CD14-positive monocyte (primary cell): ENCODE results near the gene CABP2. TPM values are rescaled to one million over a fixed set of nuclear protein-coding genes. Genes with fewer than 3 reads are reported as not detected.
"Not testable (repeated sequence)": the region's sequence is repeated elsewhere in the genome, so short reads cannot be mapped to it uniquely, and the experiment has no call there.

Experiments used
- DNase-seq, 3 donors: peaks; one replicate each; pipeline ENCODE4 v3.0.0-alpha.2; 2011 to 2022
- H2AFZ ChIP-seq: 2 replicates; pipeline ENCODE4 v1.6.0; 2012; ENCODE audit warnings: mild to moderate bottlenecking, low read depth, low read length, inconsistent platforms; ENCODE audit not compliant: insufficient read depth, poor library complexity, severe bottlenecking
- H3K27ac ChIP-seq, 2 donors: 1 replicate in 1 of 2; 2 replicates in 1 of 2; pipeline ENCODE4 v1.5.1; 2012 to 2013; ENCODE audit warnings: low read length in 2 of 2, control low read depth in 1 of 2, inconsistent platforms in 1 of 2, low read depth in 1 of 2, mild to moderate bottlenecking in 1 of 2
- H3K27me3 ChIP-seq, 2 donors: one replicate each; pipeline versions ENCODE4 v1.6.0 to v1.6.1; 2011 to 2013; ENCODE audit warnings: low read length in 2 of 2; ENCODE audit not compliant: control insufficient read depth in 2 of 2, insufficient read depth in 2 of 2
- H3K36me3 ChIP-seq, 2 donors: replicated peaks in 1 of 2; 1 replicate in 1 of 2; 2 replicates in 1 of 2; pipeline versions ENCODE4 v1.5.1 to v1.6.1; 2012 to 2013; ENCODE audit warnings: low read length in 2 of 2, control low read depth in 1 of 2, inconsistent platforms in 1 of 2, mild to moderate bottlenecking in 1 of 2; ENCODE audit not compliant: insufficient read depth in 2 of 2, control insufficient read depth in 1 of 2
- H3K4me1 ChIP-seq, 2 donors: 1 replicate in 1 of 2; 2 replicates in 1 of 2; pipeline versions ENCODE4 v1.5.1 to v1.6.1; 2012 to 2013; ENCODE audit warnings: low read length in 2 of 2, control low read depth in 1 of 2, inconsistent platforms in 1 of 2, mild to moderate bottlenecking in 1 of 2, moderate library complexity in 1 of 2; ENCODE audit not compliant: insufficient read depth in 2 of 2, control insufficient read depth in 1 of 2
- H3K4me2 ChIP-seq: replicated peaks from 2 replicates; pipeline ENCODE3; 2012; ENCODE audit warnings: low read length, moderate library complexity, mild to moderate bottlenecking; ENCODE audit not compliant: poor library complexity, severe bottlenecking; ENCODE audit errors: extremely low read depth
- H3K4me3 ChIP-seq, 3 experiments: fragments of 200-600 bp in 1 of 3; sonication (generic) in 1 of 3; replicated peaks in 1 of 3; 1 replicate in 2 of 3; 2 replicates in 1 of 3; pipeline ENCODE4 v1.5.1; 2011 to 2013; ENCODE audit warnings: low read length in 3 of 3, mild to moderate bottlenecking in 3 of 3, control low read depth in 2 of 3, low read depth in 2 of 3, inconsistent platforms in 1 of 3, moderate library complexity in 1 of 3
- H3K79me2 ChIP-seq: 2 replicates; pipeline ENCODE4 v1.6.0; 2012; ENCODE audit warnings: mild to moderate bottlenecking, control low read depth, inconsistent platforms, low read length, moderate library complexity; ENCODE audit not compliant: insufficient read depth
- H3K9ac ChIP-seq: 2 replicates; pipeline ENCODE4 v1.6.0; 2017; ENCODE audit warnings: low read length, mild to moderate bottlenecking; ENCODE audit not compliant: insufficient read depth, poor library complexity, severe bottlenecking
- H3K9me3 ChIP-seq, 2 donors: replicated peaks in 1 of 2; 1 replicate in 1 of 2; 2 replicates in 1 of 2; pipeline versions ENCODE4 v1.5.1 to v1.6.1; 2012 to 2013; ENCODE audit warnings: low read length in 2 of 2, control low read depth in 1 of 2; ENCODE audit not compliant: control insufficient read depth in 1 of 2, insufficient read depth in 1 of 2
- H4K20me1 ChIP-seq: 2 replicates; pipeline ENCODE4 v1.6.0; 2012; ENCODE audit warnings: mild to moderate bottlenecking, low read length, control low read depth, moderate library complexity; ENCODE audit not compliant: insufficient read depth
- H3K27ac Mint-ChIP-seq, 7 donors: one replicate each; pipeline ENCODE4 v1.8.0; 2020; ENCODE audit warnings: mild to moderate bottlenecking in 7 of 7, mixed read lengths in 7 of 7, moderate library complexity in 6 of 7, inconsistent platforms in 2 of 7
- H3K27me3 Mint-ChIP-seq, 3 donors: one replicate each; pipeline ENCODE4 v1.8.0; 2021 to 2022; ENCODE audit warnings: low read depth in 3 of 3, mild to moderate bottlenecking in 3 of 3, mixed read lengths in 3 of 3, moderate library complexity in 3 of 3, inconsistent platforms in 1 of 3
- H3K36me3 Mint-ChIP-seq, 2 donors: one replicate each; pipeline ENCODE4 v1.8.0; 2020; ENCODE audit warnings: mixed read lengths in 2 of 2, inconsistent platforms in 1 of 2, mild to moderate bottlenecking in 1 of 2
- H3K4me1 Mint-ChIP-seq: one replicate; pipeline ENCODE4 v1.8.0; 2020; ENCODE audit warnings: mild to moderate bottlenecking, mixed read lengths
- H3K4me3 Mint-ChIP-seq, 2 donors: one replicate each; pipeline ENCODE4 v1.8.0; 2020; ENCODE audit warnings: mild to moderate bottlenecking in 2 of 2, mixed read lengths in 2 of 2, moderate library complexity in 1 of 2
- H3K9me3 Mint-ChIP-seq, 7 donors: one replicate each; pipeline ENCODE4 v1.8.0; 2020 to 2022; ENCODE audit warnings: mixed read lengths in 7 of 7, mild to moderate bottlenecking in 6 of 7, moderate library complexity in 6 of 7, inconsistent platforms in 2 of 7
- WGBS: methylation state at CpG from one replicate; pipeline ENCODE4 v1.1.5; 2013; ENCODE audit warnings: missing lambda C conversion rate; ENCODE audit not compliant: insufficient coverage; 5-methylcytosine and 5-hydroxymethylcytosine counted together
- intact Hi-C, 2 donors: fragments of 100-400 bp; cut with micrococcal nuclease; formaldehyde crosslinking; loops; one replicate each; pipeline versions ENCODE4 v1.15.0 to v1.15.1; 2023
- polyA plus RNA-seq, 3 donors: library from polyadenylated mRNA; depleted of rRNA in 1 of 3; unstranded in 2 of 3; stranded (reverse) in 1 of 3; fragments of 300-500 nt in 2 of 3; fragments of >200 nt in 1 of 3; fragmentation: Illumina TruSeq in 2 of 3; gene quantifications; 1 replicate in 2 of 3; 2 replicates in 1 of 3; pipeline ENCODE4 v1.2.3, GENCODE V29; 2012 to 2021
- TF ChIP-seq, protein P1 (sequence below): fragments of 200-600 bp; IDR thresholded peaks from one replicate; pipeline ENCODE4 v1.8.0; 2022; ENCODE audit warnings: antibody characterized with exemption, mild to moderate bottlenecking

The CABP2 gene
- polyA plus RNA-seq, 3 donors = not detected

DNA sequence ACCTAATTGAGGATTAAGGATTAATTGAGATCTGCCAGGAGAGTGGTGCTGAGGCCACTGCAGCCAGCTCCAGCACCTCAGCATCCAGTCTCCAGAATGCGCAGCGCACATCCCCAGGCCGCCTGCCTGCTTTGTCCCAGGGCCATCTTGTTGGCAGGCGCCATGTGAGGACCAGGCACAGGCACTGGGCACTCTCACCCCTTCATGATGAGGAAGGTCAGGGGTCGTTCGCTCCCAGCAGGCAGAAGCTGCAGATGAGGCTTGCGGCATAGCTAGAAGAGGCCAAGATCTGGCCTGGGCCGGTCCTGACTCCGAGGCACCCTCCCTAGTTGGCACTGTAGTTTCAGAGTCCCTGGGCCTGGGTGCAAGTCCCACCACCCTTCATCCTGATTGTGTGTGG is 6.4 kb downstream of the CABP2 start:
- Mint-ChIP-seq H3K36me3 (no peaks in the 10 kb centered on the region), H3K4me1 (peaks cover 3% of the 10 kb centered on the region), H3K27ac (no peak overlapping the region), H3K4me3 (no peak overlapping the region), H3K27me3 (peaks cover 4 to 21% (median 10%) of the 10 kb centered on the region in 3 donors), H3K9me3 (peaks cover 0 to 3% (median 0%) of the 10 kb centered on the region in 7 donors)
- intact Hi-C loops = no loop called here
- WGBS = 97% methylated on average over 9 of the region's 9 CpGs
- Histone ChIP-seq H3K4me2 (no peak overlapping the region), H3K9ac (no peak overlapping the region), H3K4me1 (no peaks in the 10 kb centered on the region), H3K36me3 (no peaks in the 10 kb centered on the region), H3K4me3 (no peak overlapping the region), H4K20me1 (no peaks in the 10 kb centered on the region), H3K9me3 (no peaks in the 10 kb centered on the region), H2AFZ (no peak overlapping the region), H3K27ac (no peak overlapping the region), H3K79me2 (no peaks in the 10 kb centered on the region), H3K27me3 (peaks cover 0 to 6% of the 10 kb centered on the region in 2 donors)
- TF ChIP-seq, protein P1, sequence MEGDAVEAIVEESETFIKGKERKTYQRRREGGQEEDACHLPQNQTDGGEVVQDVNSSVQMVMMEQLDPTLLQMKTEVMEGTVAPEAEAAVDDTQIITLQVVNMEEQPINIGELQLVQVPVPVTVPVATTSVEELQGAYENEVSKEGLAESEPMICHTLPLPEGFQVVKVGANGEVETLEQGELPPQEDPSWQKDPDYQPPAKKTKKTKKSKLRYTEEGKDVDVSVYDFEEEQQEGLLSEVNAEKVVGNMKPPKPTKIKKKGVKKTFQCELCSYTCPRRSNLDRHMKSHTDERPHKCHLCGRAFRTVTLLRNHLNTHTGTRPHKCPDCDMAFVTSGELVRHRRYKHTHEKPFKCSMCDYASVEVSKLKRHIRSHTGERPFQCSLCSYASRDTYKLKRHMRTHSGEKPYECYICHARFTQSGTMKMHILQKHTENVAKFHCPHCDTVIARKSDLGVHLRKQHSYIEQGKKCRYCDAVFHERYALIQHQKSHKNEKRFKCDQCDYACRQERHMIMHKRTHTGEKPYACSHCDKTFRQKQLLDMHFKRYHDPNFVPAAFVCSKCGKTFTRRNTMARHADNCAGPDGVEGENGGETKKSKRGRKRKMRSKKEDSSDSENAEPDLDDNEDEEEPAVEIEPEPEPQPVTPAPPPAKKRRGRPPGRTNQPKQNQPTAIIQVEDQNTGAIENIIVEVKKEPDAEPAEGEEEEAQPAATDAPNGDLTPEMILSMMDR = no peak
- no peak for DNase-seq

DNA sequence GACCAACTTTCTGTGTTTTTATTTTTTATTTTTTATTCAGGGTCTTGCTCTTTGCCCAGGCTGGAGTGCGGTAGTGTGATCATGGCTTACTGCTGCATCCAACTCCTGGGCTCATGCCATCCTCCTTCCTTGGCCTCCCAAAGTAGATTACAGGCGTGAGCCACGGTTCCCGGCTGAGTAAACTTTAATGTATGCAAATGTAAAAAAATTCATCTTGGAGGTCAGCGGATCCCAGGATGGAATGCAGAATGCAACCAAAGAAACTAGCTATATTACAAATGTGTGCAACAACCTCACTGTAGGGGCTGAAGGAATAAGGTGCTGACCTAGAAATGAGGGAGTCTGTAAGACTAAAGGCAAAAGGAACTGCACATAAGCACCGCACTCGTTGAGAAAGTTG is 9.1 kb downstream of the CABP2 start:
- H3K27ac ChIP-seq = no peak overlapping the region

DNA sequence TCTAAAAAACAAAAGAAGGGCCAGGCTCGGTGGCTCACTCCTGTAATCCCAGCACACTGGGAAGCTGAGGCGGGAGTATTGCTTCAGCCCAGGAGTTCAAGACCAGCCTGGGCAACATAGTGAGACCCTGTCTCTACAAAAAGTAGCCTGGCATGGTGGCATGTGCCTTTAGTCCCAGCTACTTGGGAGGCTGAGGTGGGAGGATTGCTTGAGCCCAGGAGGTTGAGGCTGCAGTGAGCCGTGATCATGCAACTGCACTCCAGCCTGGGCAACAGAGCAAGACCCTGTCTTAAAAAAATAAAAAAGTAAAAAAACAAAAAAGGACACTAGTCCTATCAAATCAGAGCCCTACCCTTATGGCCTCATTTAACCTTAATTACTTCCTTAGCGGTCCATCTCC is 11.7 kb downstream of the CABP2 start:
- H3K27ac ChIP-seq, H3K27ac Mint-ChIP-seq, H2AFZ ChIP-seq, H3K36me3 Mint-ChIP-seq, H3K4me2 ChIP-seq, H3K9me3 Mint-ChIP-seq, DNase-seq, intact Hi-C loops, H3K9me3 ChIP-seq, H3K4me3 ChIP-seq, H3K4me3 Mint-ChIP-seq, H3K9ac ChIP-seq, H3K36me3 ChIP-seq: not testable (repeated sequence)
- Histone ChIP-seq H4K20me1 (peaks cover 11% of the 10 kb centered on the region), H3K27me3 (peaks cover 0 to 15% of the 10 kb centered on the region in 2 donors), H3K4me1 (peaks cover 19 to 21% of the 10 kb centered on the region in 2 donors), H3K79me2 (peaks cover 12% of the 10 kb centered on the region)
- Mint-ChIP-seq H3K4me1 (peaks cover 13% of the 10 kb centered on the region), H3K27me3 (peaks cover 11 to 29% (median 12%) of the 10 kb centered on the region in 3 donors)
- 96% methylated on average over 2 of the region's 4 CpGs for WGBS

More for the DNA sequence above, 9.1 kb downstream of the CABP2 start:
- Histone ChIP-seq H3K4me1 (peaks cover under 1 to 2% of the 10 kb centered on the region in 2 donors), H3K4me2 (no peak overlapping the region), H3K79me2 (no peaks in the 10 kb centered on the region), H3K4me3 (no peak overlapping the region), H3K9ac (no peak overlapping the region), H3K9me3 (no peaks in the 10 kb centered on the region), H4K20me1 (no peaks in the 10 kb centered on the region), H3K36me3 (no peaks in the 10 kb centered on the region), H2AFZ (no peak overlapping the region), H3K27me3 (peaks cover 0 to 15% of the 10 kb centered on the region in 2 donors)
- no peak for DNase-seq
- Mint-ChIP-seq H3K4me3 (no peak overlapping the region), H3K36me3 (no peaks in the 10 kb centered on the region), H3K9me3 (no peaks in the 10 kb centered on the region), H3K27ac (no peak overlapping the region), H3K4me1 (peaks cover 2% of the 10 kb centered on the region), H3K27me3 (peaks cover 11 to 29% (median 15%) of the 10 kb centered on the region in 3 donors)
- WGBS = no CpG with 5 or more reads among the region's 7 CpGs
- intact Hi-C loops = no loop called here
- TF ChIP-seq, protein P1 = no peak
